Thyroid gland (tissue), 4 donors: ENCODE results near the gene LYPD6. TPM values are rescaled to one million over a fixed set of nuclear protein-coding genes. Genes with fewer than 3 reads are reported as not detected.

Experiments
- DNase-seq, 2 donors: peaks; one replicate each; pipeline ENCODE4 v3.0.0-alpha.2; 2019
- H3K27ac ChIP-seq, 3 donors: fragments of 200-600 bp; sonication (generic); 1 replicate in 2 of 3; 2 replicates in 1 of 3; pipeline ENCODE4 v1.5.1; 2016 to 2019; ENCODE audit warnings: mild to moderate bottlenecking in 1 of 3, moderate library complexity in 1 of 3
- H3K27me3 ChIP-seq: fragments of 200-600 bp; sonication (generic); one replicate; pipeline ENCODE4 v1.5.1; 2019
- H3K36me3 ChIP-seq, 2 donors: fragments of 200-600 bp; sonication (generic); one replicate each; pipeline ENCODE4 v1.5.1; 2016 to 2019
- H3K4me1 ChIP-seq, 2 donors: fragments of 200-600 bp; sonication (generic); one replicate each; pipeline ENCODE4 v1.5.1; 2017 to 2019
- H3K4me3 ChIP-seq, 3 donors: fragments of 200-600 bp; sonication (generic); replicated peaks in 1 of 3; 1 replicate in 2 of 3; 2 replicates in 1 of 3; pipeline ENCODE4 v1.5.1; 2016; ENCODE audit warnings: mild to moderate bottlenecking in 1 of 3
- H3K9me3 ChIP-seq: fragments of 200-600 bp; sonication (generic); one replicate; pipeline ENCODE4 v1.5.1; 2017
- CTCF ChIP-seq, 6 experiments: fragments of 200-600 bp in 3 of 6; fragments of 450-650 bp in 3 of 6; sonication (generic) in 3 of 6; IDR thresholded peaks; one replicate each; pipeline ENCODE4 v1.5.1; 2016 to 2019; ENCODE audit warnings: antibody characterized with exemption in 6 of 6, mild to moderate bottlenecking in 2 of 6, inconsistent platforms in 1 of 6, moderate library complexity in 1 of 6
- POLR2A ChIP-seq, 2 donors: fragments of 450-650 bp; IDR thresholded peaks; one replicate each; pipeline ENCODE4 v1.6.1; 2017; ENCODE audit warnings: antibody characterized with exemption in 2 of 2, mild to moderate bottlenecking in 2 of 2, moderate library complexity in 1 of 2
- WGBS, 2 donors: methylation state at CpG; one replicate each; pipeline ENCODE4 v1.1.5; 2017; 5-methylcytosine and 5-hydroxymethylcytosine counted together
- intact Hi-C: fragments of 100-400 bp; cut with DNase I; formaldehyde crosslinking; loops from one replicate; pipeline ENCODE4 v1.15.1; 2023
- total RNA-seq, 4 donors: library from RNA; depleted of rRNA; stranded (reverse); fragments of >200 nt; gene quantifications; one replicate each; pipeline ENCODE4 v1.2.3, GENCODE V29; 2016

Gene LYPD6
- total RNA-seq, 4 donors from 2014 or later, result 0.33 to 1.5 (median 1.4) TPM

GRCh38 chr2:149472413-149472812, 142.0 kb downstream of the LYPD6 start:
- H3K9me3 ChIP-seq, result no peaks in the 10 kb centered on the region
- H3K27me3 ChIP-seq, result no peaks in the 10 kb centered on the region
- intact Hi-C loops, result no loop called here
- peaks cover 9 to 14% of the 10 kb centered on the region in 2 donors for H3K4me1 ChIP-seq
- no peak overlapping the region for H3K4me3 ChIP-seq
- H3K36me3 ChIP-seq, result no peaks in the 10 kb centered on the region
- no peak overlapping the region for H3K27ac ChIP-seq
- TF ChIP-seq POLR2A (IDR thresholded peaks at IDR 0.05), result no peak
- no peak for TF ChIP-seq CTCF (IDR thresholded peaks at IDR 0.05)
- no peak for DNase-seq
- WGBS, 2 donors, result 80 to 89% methylated on average over 2 of the region's 2 CpGs

- no peak overlapping the region for H3K27ac ChIP-seq
- intact Hi-C loops, result no loop called here
- no peak overlapping the region for H3K4me3 ChIP-seq
- WGBS, 2 donors, result 64 to 65% methylated on average over 1 of the region's 1 CpG
- no peak for DNase-seq
- no peaks in the 10 kb centered on the region for H3K36me3 ChIP-seq
- H3K4me1 ChIP-seq, result peaks cover 9 to 14% of the 10 kb centered on the region in 2 donors
- TF ChIP-seq POLR2A (IDR thresholded peaks at IDR 0.05) (no peak), CTCF (IDR thresholded peaks at IDR 0.05) (no peak)
- no peaks in the 10 kb centered on the region for H3K9me3 ChIP-seq
- no peaks in the 10 kb centered on the region for H3K27me3 ChIP-seq
Measured at GRCh38 chr2:149473068-149473467, 142.7 kb downstream of the LYPD6 start.

GRCh38 chr2:149473521-149473920, 143.1 kb downstream of the LYPD6 start:
- intact Hi-C loops, result no loop called here
- no peaks in the 10 kb centered on the region for H3K9me3 ChIP-seq
- no peak for TF ChIP-seq POLR2A (IDR thresholded peaks at IDR 0.05)
- TF ChIP-seq CTCF (IDR thresholded peaks at IDR 0.05), result no peak
- no peak overlapping the region for H3K27ac ChIP-seq
- H3K4me1 ChIP-seq, result peaks cover 9 to 18% of the 10 kb centered on the region in 2 donors
- no peak overlapping the region for H3K4me3 ChIP-seq
- no peak for DNase-seq
- H3K36me3 ChIP-seq, result no peaks in the 10 kb centered on the region
- H3K27me3 ChIP-seq, result no peaks in the 10 kb centered on the region

- Histone ChIP-seq H3K27ac (no peak overlapping the region), H3K36me3 (no peaks in the 10 kb centered on the region), H3K4me3 (no peak overlapping the region), H3K4me1 (peaks cover 5 to 12% of the 10 kb centered on the region in 2 donors), H3K27me3 (no peaks in the 10 kb centered on the region), H3K9me3 (no peaks in the 10 kb centered on the region)
- no peak for DNase-seq
- TF ChIP-seq POLR2A (IDR thresholded peaks at IDR 0.05) (no peak), CTCF (IDR thresholded peaks at IDR 0.05) (no peak)
- intact Hi-C loops, result no loop called here
- 60 to 68% methylated on average over 4 of the region's 4 CpGs for WGBS, 2 donors
Measured at GRCh38 chr2:149483004-149483605, 152.7 kb downstream of the LYPD6 start.

GRCh38 chr2:149486664-149487063, 156.3 kb downstream of the LYPD6 start:
- no peaks in the 10 kb centered on the region for H3K27me3 ChIP-seq
- no peak overlapping the region for H3K4me3 ChIP-seq
- intact Hi-C loops, result no loop called here
- no peaks in the 10 kb centered on the region for H3K4me1 ChIP-seq
- 92 to 94% methylated on average over 3 of the region's 3 CpGs for WGBS, 2 donors
- no peak for TF ChIP-seq POLR2A (IDR thresholded peaks at IDR 0.05)
- H3K9me3 ChIP-seq, result no peaks in the 10 kb centered on the region
- no peaks in the 10 kb centered on the region for H3K36me3 ChIP-seq
- H3K27ac ChIP-seq, result no peak overlapping the region
- DNase-seq, result no peak
